GM10266 (cell line): ENCODE results near the gene GUCY2C.

Source experiments
- DNase-seq: peaks from one replicate; pipeline ENCODE4 v3.0.0; 2012; ENCODE audit errors: extremely low spot score
- CTCF ChIP-seq: IDR thresholded peaks from 2 replicates; pipeline ENCODE4 v1.5.1; 2012; ENCODE audit warnings: mild to moderate bottlenecking, low read depth; ENCODE audit not compliant: control insufficient read depth, insufficient read depth; ENCODE audit errors: missing control alignments

Gene GUCY2C

GRCh38 chr12:14621826-14622225, 74.6 kb downstream of the GUCY2C start:
- DNase-seq: peak; percentile 19
- TF ChIP-seq CTCF: no peak

- no peak for TF ChIP-seq CTCF
- DNase-seq: no peak
Measured at GRCh38 chr12:14619741-14620501, 76.5 kb downstream of the GUCY2C start.

- DNase-seq: no peak
- TF ChIP-seq CTCF: no peak
Measured at GRCh38 chr12:14618983-14619382, 77.4 kb downstream of the GUCY2C start.

GRCh38 chr12:14614704-14615121, 81.7 kb downstream of the GUCY2C start:
- DNase-seq: peak; percentile 16
- TF ChIP-seq CTCF: no peak

GRCh38 chr12:14613718-14614117, 82.7 kb downstream of the GUCY2C start:
- peak; percentile 58 for DNase-seq
- no peak for TF ChIP-seq CTCF

- no peak for DNase-seq
- TF ChIP-seq CTCF: no peak
Measured at GRCh38 chr12:14612898-14613445, 83.4 kb downstream of the GUCY2C start.

GRCh38 chr12:14612250-14612649, 84.1 kb downstream of the GUCY2C start:
- DNase-seq: no peak
- no peak for TF ChIP-seq CTCF
